Measurements from ENCODE around the gene IQCE.

The IQCE gene

DNA sequence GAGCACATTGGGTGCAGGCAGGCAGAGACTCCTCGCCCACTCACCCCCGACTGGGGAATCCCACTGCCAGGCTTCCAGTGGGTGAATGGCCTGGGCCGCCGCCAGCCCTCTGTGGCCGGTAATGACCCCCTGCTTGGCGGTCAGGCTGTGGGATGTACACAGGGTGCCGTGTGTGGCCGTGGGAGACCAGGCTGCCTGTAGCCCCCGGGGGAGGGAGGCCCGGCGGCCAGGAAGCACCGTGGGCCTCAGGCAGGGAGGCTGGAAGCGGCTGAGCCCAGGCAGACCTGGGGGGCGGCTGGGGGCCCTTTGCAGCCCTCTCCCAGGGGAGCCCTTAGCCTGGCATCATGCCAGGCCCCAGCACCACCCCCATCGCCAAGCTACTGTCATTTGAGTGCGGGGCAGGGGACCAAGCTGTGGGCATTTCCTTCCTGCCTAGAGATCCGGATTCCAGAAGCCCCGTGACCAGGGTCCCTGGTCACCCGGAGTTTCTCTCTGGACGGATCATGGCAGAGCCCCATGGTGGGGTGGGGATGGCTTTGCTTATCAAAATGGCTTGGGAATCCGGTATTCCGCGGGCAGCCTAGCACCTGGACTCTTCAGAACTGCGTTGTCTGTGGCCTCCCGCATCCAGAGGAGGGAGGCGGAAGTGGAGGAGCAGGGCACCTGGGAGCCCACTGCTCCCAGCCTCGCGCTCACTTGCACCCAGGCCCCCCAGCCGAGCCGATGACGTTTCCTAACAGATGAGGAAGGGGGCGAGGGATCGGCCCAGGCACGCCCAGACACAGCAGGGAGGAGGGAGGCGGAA is 74.2 kb downstream of the IQCE start:
- no peaks in the 10 kb centered on the region for H3K9me3 ChIP-seq (ENCODE audit: control insufficient read depth, insufficient read depth, low read length)
- H3K36me3 ChIP-seq (ENCODE audit: control insufficient read depth, insufficient read depth, low read length) = 0 out of 2 replicates have a peak, but pooled peaks cover 2% of the 10 kb centered on the region
- WGBS (ENCODE audit: insufficient coverage, insufficient read length) = no CpG with 5 or more reads among the region's 35 CpGs
- H3K27me3 ChIP-seq (ENCODE audit: control insufficient read depth, insufficient read depth, low read length) = no peaks in the 10 kb centered on the region
- peaks cover 6% of the 10 kb centered on the region; the same call in 1 of the 2 replicates for H3K4me1 ChIP-seq (ENCODE audit: control insufficient read depth, insufficient read depth, low read length)
- DNase-seq (ENCODE audit: low read depth, low spot score) = no peak
- peak overlapping the region; percentile 64; the same call in 1 of the 2 replicates for H3K4me3 ChIP-seq (ENCODE audit: low read length)
- H3K27ac ChIP-seq (ENCODE audit: low read length) = no peak overlapping the region

DNA sequence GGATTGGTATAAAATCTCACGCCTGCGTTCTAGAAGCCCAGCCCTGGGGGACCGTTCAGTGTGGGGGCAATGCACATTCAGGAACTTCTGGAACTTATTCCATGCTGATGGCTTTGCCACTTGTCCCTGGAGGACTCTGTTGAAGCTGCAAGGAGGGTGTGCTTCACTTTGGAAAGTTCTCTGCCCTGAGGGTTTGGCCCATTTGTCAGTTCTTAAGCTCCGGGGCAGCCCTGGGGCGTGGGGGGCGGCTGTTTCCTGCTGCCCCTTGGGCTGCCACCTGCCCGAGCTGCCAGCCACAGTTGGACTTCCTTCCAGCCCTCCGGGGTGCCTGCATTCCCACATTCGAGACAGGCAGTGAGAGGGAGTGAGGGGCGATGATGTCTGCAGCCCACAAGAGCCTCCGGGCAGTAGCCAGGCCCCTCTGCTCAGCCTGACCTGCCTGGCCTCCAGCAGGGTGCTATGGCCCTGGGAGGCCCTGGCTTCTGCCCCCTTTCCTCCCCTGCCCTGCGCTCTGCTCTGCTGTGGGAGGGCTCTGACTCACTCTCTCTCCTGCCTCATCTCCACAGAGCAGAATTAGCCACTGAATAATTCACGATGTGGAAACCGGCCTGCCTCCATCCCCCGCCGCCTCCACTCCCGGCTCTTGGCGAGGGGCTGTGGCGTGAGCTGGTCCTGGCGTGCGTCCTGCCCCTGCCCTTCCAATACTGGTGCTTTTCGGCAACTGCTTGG is 74.9 kb downstream of the IQCE start:
- H3K27ac ChIP-seq (ENCODE audit: low read length) = no peak overlapping the region
- H3K36me3 ChIP-seq (ENCODE audit: control insufficient read depth, insufficient read depth, low read length) = 0 out of 2 replicates have a peak, but pooled peaks cover 2% of the 10 kb centered on the region
- WGBS (ENCODE audit: insufficient coverage, insufficient read length) = no CpG with 5 or more reads among the region's 22 CpGs
- H3K27me3 ChIP-seq (ENCODE audit: control insufficient read depth, insufficient read depth, low read length) = no peaks in the 10 kb centered on the region
- no peak for DNase-seq (ENCODE audit: low read depth, low spot score)
- peaks cover 6% of the 10 kb centered on the region; the same call in 1 of the 2 replicates for H3K4me1 ChIP-seq (ENCODE audit: control insufficient read depth, insufficient read depth, low read length)
- H3K9me3 ChIP-seq (ENCODE audit: control insufficient read depth, insufficient read depth, low read length) = no peaks in the 10 kb centered on the region
- peak overlapping the region; percentile 64; the same call in 1 of the 2 replicates for H3K4me3 ChIP-seq (ENCODE audit: low read length)

DNA sequence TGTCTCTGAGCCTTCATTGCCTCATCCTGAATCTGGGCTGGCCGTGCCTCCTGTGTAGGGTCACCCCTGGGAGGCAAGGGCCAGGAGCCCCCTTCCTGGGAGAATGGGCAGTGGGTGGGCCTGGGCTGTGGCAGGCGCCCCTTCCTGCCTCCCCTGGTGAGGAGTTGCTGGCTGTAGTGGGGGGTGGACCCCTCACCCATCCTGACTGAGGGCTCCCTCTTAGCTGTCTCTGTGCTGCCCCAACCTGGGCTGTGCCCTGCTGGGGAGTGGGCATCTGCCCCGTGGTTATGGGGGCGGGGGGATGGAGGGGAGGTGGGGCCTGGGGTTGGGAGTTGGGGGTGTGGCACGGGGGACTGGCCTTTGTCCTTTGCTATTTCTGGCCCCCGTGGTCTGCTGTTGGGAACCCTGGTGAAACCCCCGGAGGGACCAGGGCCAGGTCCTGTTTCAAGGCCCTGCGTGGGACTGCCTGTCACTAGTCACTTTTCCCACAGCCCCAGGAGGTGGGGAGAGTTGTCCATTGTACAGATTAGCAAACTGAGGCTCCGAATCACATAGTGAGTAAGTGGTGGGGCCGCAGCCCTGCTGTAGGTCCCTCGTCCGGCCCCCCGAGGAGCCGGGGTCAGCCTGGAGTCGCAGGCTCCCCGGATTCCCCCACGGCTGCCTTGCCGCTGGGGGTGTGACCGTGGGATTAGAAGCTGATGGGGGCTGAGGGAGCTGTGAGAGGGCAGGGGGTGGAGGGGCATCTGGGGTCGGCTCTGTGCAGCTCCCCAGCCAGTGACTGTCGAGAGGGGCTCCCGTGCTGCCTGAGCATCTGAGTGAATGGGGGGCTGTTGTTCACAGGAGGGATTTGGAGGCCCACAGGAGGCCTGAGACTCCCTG is 75.7 kb downstream of the IQCE start:
- no peak for DNase-seq (ENCODE audit: low read depth, low spot score)
- H3K9me3 ChIP-seq (ENCODE audit: control insufficient read depth, insufficient read depth, low read length) = no peaks in the 10 kb centered on the region
- H3K4me1 ChIP-seq (ENCODE audit: control insufficient read depth, insufficient read depth, low read length) = peaks cover 6% of the 10 kb centered on the region; the same call in 1 of the 2 replicates
- no CpG with 5 or more reads among the region's 22 CpGs for WGBS (ENCODE audit: insufficient coverage, insufficient read length)
- H3K4me3 ChIP-seq (ENCODE audit: low read length) = no peak overlapping the region
- H3K27me3 ChIP-seq (ENCODE audit: control insufficient read depth, insufficient read depth, low read length) = no peaks in the 10 kb centered on the region
- 0 out of 2 replicates have a peak, but pooled peaks cover 2% of the 10 kb centered on the region for H3K36me3 ChIP-seq (ENCODE audit: control insufficient read depth, insufficient read depth, low read length)
- no peak overlapping the region for H3K27ac ChIP-seq (ENCODE audit: low read length)

DNA sequence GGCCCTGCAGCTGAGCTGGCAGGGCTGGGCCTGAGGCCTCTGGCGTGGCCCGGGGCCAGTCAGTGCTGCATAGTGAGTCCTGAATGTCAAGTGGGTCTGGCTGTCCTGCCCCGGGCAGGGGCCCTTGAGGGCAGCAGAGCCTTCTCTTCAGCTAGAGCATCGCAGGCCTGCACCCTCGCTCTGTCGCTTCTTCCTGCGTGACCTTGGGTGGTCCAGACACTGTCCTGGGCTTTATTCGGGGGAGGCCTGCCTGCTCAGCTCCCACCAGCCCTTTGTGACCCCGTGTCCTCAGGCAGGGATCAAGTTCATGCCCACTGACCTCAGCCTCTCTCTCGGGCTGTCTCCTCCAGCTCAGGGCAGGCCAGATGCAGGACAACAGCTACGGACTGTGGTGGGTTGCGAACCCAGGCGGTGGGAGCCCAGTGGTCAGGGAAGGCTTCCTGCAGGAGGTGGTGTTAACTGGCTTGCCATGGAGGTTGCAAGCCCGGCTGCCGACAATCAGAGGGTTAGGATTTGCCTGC is 76.4 kb downstream of the IQCE start:
- no CpG with 5 or more reads among the region's 15 CpGs for WGBS (ENCODE audit: insufficient coverage, insufficient read length)
- no peaks in the 10 kb centered on the region for H3K27me3 ChIP-seq (ENCODE audit: control insufficient read depth, insufficient read depth, low read length)
- H3K4me3 ChIP-seq (ENCODE audit: low read length) = no peak overlapping the region
- H3K27ac ChIP-seq (ENCODE audit: low read length) = no peak overlapping the region
- H3K4me1 ChIP-seq (ENCODE audit: control insufficient read depth, insufficient read depth, low read length) = peaks cover 6% of the 10 kb centered on the region; the same call in 1 of the 2 replicates
- DNase-seq (ENCODE audit: low read depth, low spot score) = no peak
- no peaks in the 10 kb centered on the region for H3K9me3 ChIP-seq (ENCODE audit: control insufficient read depth, insufficient read depth, low read length)
- H3K36me3 ChIP-seq (ENCODE audit: control insufficient read depth, insufficient read depth, low read length) = peaks cover 2% of the 10 kb centered on the region; the same call in 1 of the 2 replicates

DNA sequence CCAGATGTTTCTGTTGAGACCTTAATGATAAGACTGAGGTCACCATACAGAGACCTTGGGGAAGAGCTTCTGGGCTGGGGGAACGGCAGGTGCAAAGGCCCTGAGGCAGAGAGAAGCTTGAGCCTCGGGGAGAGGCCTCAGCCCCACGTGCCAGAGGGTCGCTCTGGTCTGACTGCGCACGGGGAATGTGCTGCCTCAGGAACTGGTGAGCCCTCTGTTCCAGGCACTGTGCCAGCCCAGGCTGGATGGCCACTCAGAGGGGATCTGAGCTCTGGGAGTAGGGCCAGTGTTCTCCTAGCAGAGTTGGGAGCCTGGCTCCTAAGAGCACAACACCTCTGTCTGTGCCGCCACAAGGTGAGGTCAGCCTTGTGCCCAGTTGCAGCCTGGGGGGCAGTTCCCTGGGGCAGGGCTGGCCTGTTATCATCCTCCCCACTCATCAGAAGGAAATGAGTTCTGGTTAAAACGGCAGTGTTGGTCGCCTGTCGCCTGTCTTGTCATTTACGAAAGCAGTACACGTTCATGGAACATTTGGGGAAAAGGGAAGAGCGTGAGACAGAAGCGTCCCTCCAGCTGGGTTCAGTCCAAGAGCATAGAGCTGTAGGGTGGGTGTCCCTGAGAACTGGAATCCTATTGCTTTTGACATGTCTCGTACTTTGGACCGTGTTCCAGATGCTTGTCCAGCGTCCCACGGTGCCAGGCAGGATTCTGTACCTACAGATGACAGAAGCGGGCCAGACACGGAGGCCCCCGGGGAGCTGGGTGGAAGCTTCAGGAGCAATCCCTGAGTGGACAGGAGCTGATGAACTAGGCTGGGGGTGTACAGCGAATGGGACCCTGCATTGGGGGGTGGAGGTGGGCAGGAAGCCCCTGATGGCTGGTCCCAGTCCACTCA is 77.3 kb downstream of the IQCE start:
- Histone ChIP-seq H3K36me3 (ENCODE audit: control insufficient read depth, insufficient read depth, low read length) (peaks cover 2% of the 10 kb centered on the region; the same call in 1 of the 2 replicates), H3K27ac (ENCODE audit: low read length) (no peak overlapping the region), H3K9me3 (ENCODE audit: control insufficient read depth, insufficient read depth, low read length) (no peaks in the 10 kb centered on the region), H3K27me3 (ENCODE audit: control insufficient read depth, insufficient read depth, low read length) (no peaks in the 10 kb centered on the region), H3K4me1 (ENCODE audit: control insufficient read depth, insufficient read depth, low read length) (peaks cover 11% of the 10 kb centered on the region), H3K4me3 (ENCODE audit: low read length) (no peak overlapping the region)
- no peak for DNase-seq (ENCODE audit: low read depth, low spot score)
- WGBS (ENCODE audit: insufficient coverage, insufficient read length) = no CpG with 5 or more reads among the region's 22 CpGs

DNA sequence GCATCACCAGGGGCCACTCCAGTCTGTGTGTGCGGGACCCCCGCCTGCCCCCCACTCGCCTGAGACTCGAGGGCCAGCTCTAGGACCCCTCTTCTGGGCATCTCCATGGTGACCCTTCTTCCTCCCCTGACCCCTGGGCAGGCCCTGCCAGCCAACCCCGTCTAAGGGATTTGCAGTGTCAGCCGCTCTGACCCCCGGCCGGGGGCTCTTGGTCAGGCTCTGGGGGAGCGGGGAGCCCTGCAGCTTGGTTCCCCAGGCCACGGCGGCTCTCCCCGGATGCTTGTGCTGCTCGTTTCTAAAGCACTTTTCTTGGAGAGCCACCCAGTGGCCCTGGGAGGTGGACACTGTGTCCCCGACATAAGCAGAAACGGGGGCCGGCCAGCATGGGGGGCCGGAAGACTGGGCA is 78.3 kb downstream of the IQCE start:
- H3K36me3 ChIP-seq (ENCODE audit: control insufficient read depth, insufficient read depth, low read length) = peaks cover 2% of the 10 kb centered on the region; the same call in 1 of the 2 replicates
- no peaks in the 10 kb centered on the region for H3K9me3 ChIP-seq (ENCODE audit: control insufficient read depth, insufficient read depth, low read length)
- peaks cover 16% of the 10 kb centered on the region for H3K4me1 ChIP-seq (ENCODE audit: control insufficient read depth, insufficient read depth, low read length)
- H3K4me3 ChIP-seq (ENCODE audit: low read length) = no peak overlapping the region
- no peak for DNase-seq (ENCODE audit: low read depth, low spot score)
- no peak overlapping the region for H3K27ac ChIP-seq (ENCODE audit: low read length)
- WGBS (ENCODE audit: insufficient coverage, insufficient read length) = no CpG with 5 or more reads among the region's 17 CpGs
- no peaks in the 10 kb centered on the region for H3K27me3 ChIP-seq (ENCODE audit: control insufficient read depth, insufficient read depth, low read length)

DNA sequence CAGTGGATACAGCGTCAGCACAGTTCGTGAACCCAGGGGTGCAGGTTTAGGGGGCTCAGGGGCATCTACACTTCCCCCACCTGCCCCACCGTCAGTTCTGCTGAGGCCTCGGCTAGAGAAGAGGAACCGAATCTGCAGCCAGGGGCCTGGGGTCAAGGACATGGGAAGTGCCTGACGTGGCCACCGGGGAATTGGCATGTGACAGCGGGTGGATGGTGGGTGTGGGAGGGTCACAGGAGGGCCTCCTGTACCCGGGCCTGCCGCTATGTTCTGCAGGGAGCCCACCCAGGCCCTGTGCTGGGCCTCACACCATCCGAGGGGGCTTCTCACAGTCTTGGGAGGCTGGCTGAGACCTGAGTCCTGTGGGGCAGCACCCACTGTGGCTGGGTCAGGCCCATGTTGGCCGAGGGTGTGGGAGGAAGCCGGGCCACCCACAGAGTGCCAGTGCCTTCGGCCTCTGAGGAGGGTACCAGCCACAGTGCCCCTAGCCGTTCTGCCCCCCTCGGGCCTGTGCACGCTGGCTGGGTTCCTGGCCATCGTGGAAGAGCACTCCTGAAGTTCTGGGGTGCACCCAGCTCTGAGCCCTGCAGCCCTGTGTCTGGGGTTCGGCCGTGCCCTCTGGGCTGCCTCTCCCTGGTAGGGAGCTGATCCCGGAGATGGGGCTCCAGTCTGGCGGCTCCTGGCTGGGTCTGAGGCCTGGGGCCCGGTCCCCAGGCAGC is 78.9 kb downstream of the IQCE start:
- H3K36me3 ChIP-seq (ENCODE audit: control insufficient read depth, insufficient read depth, low read length) = peaks cover 2% of the 10 kb centered on the region; the same call in 1 of the 2 replicates
- H3K27ac ChIP-seq (ENCODE audit: low read length) = no peak overlapping the region
- H3K4me1 ChIP-seq (ENCODE audit: control insufficient read depth, insufficient read depth, low read length) = peaks cover 16% of the 10 kb centered on the region
- DNase-seq (ENCODE audit: low read depth, low spot score) = no peak
- H3K4me3 ChIP-seq (ENCODE audit: low read length) = no peak overlapping the region
- H3K27me3 ChIP-seq (ENCODE audit: control insufficient read depth, insufficient read depth, low read length) = no peaks in the 10 kb centered on the region
- no CpG with 5 or more reads among the region's 23 CpGs for WGBS (ENCODE audit: insufficient coverage, insufficient read length)
- no peaks in the 10 kb centered on the region for H3K9me3 ChIP-seq (ENCODE audit: control insufficient read depth, insufficient read depth, low read length)

DNA sequence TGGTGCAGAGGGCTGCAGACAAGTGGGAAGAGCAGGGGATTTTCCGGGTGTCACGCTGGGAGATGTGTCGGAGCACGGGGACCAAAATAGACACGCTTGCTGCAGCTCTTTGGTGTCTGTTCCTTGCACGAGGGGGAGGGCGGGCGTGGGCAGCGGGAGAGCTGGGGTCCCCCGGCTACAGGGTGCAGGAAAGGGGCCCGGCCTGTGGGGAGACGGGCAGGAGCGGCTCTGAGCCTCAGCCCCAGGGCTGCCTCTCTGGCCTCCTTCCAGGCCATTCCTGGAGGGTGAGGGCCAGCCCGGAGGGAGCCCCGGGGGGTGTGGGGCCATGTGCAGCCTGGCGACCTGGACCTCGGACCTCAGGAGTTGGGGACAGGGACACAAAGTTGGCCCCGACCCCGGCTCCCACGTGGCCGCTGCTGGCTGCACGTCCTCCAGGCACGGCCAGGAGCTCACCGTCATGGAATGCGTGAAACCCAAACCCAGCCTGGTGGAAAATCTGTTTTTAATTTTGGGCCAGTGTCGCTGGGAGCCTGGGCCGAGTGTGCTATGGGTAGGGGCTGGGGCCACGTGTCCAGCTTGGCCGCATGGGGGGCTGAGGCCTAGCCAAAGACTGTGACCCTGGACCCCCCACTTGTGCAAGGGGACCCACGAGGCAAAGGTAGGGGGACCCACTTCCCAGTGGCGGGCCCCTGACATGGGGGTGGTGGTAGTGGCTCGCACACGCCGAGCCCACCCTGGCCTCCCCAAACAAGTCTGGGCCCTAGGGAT is 79.6 kb downstream of the IQCE start:
- WGBS (ENCODE audit: insufficient coverage, insufficient read length) = no CpG with 5 or more reads among the region's 34 CpGs
- Histone ChIP-seq H3K4me3 (ENCODE audit: low read length) (no peak overlapping the region), H3K27me3 (ENCODE audit: control insufficient read depth, insufficient read depth, low read length) (no peaks in the 10 kb centered on the region), H3K27ac (ENCODE audit: low read length) (no peak overlapping the region), H3K36me3 (ENCODE audit: control insufficient read depth, insufficient read depth, low read length) (peaks cover 2% of the 10 kb centered on the region; the same call in 1 of the 2 replicates), H3K4me1 (ENCODE audit: control insufficient read depth, insufficient read depth, low read length) (peaks cover 16% of the 10 kb centered on the region), H3K9me3 (ENCODE audit: control insufficient read depth, insufficient read depth, low read length) (no peaks in the 10 kb centered on the region)
- no peak for DNase-seq (ENCODE audit: low read depth, low spot score)

Data from iPS DF 6.9 (cell line).